ENCODE data around the gene DSN1.

DNA sequence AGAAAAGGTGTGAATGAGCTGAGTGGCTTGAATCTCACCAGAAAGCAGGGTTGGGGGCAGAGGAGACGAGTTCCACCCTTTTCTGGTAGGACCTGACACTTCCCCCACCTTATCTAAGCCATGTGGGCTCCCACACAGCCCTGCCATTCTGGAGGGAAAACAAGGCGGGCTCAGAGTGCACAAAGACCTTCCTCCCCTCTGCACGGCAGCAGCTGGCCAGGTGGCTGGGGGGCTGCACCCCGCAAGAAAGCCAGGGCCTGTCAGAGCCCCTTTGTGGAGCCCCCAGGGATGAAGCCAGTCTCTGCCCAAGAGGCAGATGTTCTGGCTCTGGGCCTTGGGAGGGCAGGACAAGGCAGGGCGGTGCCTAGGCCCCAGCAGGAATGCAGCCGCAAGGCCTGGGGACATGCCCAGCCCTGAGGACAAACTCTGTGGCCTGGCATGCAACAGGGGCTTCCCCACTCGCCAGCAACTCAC, 48.4 kb upstream of the DSN1 start:
- no peak for TF ChIP-seq POLR2A (IDR thresholded peaks at IDR 0.05)
- TF ChIP-seq, protein P1, sequence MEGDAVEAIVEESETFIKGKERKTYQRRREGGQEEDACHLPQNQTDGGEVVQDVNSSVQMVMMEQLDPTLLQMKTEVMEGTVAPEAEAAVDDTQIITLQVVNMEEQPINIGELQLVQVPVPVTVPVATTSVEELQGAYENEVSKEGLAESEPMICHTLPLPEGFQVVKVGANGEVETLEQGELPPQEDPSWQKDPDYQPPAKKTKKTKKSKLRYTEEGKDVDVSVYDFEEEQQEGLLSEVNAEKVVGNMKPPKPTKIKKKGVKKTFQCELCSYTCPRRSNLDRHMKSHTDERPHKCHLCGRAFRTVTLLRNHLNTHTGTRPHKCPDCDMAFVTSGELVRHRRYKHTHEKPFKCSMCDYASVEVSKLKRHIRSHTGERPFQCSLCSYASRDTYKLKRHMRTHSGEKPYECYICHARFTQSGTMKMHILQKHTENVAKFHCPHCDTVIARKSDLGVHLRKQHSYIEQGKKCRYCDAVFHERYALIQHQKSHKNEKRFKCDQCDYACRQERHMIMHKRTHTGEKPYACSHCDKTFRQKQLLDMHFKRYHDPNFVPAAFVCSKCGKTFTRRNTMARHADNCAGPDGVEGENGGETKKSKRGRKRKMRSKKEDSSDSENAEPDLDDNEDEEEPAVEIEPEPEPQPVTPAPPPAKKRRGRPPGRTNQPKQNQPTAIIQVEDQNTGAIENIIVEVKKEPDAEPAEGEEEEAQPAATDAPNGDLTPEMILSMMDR (IDR thresholded peaks at IDR 0.05): no peak
- no peak for TF ChIP-seq EP300 (IDR thresholded peaks at IDR 0.05)

Measured in sigmoid colon (tissue), 4 donors.